Fibroblast of skin of abdomen (primary cell): ENCODE data around the gene PUM1.
"Not testable (repeated sequence)": the region's sequence is repeated elsewhere in the genome, so short reads cannot be mapped to it uniquely, and the experiment has no call there.

Source experiments
- DNase-seq: peaks from one replicate; pipeline ENCODE4 v3.0.0-alpha.2; 2013

PUM1 gene

GRCh38 chr1:30995990-30996612 lies 69.4 kb downstream of the PUM1 start:
- no peak for DNase-seq

DNA sequence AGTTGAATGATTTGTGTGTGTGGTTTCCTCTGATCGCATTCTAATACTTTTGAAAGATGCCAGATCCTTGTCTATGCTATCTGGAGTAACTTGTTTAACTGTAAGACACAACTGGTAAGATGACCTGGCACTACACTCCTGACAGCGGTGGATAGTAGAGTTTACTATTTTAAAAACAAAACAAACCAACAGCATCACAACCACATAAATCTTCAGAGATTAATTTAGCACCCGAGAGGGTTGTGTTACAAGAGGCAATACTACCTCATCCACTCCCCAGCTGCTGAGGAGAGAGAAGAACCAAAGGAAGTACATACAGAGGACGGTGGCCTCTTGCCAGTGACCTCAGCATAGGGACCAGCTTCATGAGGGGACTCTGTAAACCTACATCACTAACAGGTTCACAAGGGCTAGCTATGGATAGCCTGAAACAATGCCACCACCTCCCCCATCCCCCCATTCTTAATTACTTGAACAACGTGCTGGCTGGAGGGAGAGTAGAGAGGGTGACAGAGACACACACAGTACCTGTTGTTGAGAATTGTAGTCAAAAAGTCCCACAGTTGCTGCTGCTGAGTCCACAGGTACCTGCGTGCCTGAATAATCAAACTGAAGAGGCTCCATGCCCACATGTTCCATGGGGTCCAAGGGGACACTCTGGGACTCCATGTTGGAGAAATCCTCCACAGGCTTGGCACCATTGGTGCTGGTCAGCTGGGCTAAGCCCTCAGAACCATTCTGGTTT lies 73.5 kb downstream of the PUM1 start:
- DNase-seq = no peak

GRCh38 chr1:30990591-30990990 lies 74.9 kb downstream of the PUM1 start:
- peak; percentile 47 for DNase-seq

DNA sequence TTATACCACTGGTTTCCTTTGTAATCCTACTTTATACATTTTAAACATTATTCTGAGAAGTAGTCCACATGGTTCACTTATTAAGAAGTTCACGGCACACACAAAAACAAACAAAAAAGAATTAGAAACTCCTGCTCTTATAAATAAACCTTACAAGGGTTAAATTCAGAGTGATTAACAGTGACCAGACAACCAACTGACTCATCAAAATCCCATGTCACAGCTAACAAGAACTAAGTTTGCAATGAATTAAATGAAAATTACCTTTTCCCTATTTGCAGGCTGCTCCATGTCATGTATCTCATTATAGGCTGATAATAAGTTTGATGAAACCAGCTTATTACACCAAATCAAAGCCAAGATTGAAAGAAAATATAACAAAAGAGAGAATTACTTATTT lies 77.5 kb downstream of the PUM1 start:
- no peak for DNase-seq

GRCh38 chr1:30986755-30987154 lies 78.8 kb downstream of the PUM1 start:
- DNase-seq = peak; percentile 47

DNA sequence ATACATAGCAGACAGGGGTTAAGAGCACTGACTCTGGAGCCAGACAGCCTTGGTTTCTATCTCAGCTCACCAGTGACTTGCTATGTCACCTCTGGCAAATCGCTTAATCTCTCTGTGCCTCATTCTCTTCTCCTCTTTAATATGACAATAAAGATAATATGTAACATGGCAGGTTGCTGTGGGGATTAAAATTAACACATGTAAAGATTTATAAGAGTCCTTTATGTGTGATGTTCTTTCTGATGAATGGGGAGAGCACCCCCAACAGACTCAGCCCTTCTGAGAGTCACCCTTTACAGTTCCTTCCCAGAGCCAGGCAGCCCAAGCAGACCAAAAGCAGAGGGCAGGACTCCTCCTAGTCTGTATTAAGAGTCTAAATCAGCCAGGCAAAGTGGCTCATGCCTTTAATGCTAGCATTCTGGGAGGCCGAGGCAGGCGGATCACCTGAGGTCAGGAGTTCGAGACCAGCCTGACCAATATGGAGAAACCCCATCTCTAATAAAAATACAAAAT lies 80.5 kb downstream of the PUM1 start:
- no peak for DNase-seq

DNA sequence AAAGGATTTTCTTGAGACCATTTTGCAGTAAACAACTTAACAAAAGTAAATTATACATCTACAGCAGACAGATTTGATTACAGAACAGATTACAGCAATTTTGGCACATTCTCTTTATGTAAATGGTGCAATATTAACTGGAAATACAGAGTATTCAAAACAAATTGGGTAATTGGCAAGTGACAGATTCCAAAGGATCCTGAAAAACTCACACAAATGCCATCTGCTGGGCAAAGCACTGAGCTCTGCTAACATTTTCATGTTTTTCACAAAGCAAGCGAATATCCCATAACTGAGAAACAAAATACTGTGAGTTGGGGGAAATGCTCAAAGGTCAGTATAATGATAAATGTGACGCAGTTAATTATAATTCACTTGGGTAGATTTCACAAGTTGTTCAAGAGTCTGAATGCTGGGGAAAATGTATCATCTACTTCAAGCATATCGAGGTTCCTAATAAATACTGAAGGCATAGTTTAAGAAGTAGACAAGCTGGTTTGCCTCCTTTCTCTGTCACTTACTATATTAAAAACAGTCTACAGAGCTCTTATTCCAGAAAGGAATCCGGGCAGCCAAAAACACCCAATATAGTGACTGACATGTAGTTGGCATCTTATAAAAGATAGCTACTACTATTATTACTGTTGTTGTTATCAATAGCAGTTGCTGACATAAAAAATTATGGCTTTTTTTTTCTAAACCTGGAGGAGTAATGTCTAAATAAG lies 81.2 kb downstream of the PUM1 start:
- DNase-seq = no peak

DNA sequence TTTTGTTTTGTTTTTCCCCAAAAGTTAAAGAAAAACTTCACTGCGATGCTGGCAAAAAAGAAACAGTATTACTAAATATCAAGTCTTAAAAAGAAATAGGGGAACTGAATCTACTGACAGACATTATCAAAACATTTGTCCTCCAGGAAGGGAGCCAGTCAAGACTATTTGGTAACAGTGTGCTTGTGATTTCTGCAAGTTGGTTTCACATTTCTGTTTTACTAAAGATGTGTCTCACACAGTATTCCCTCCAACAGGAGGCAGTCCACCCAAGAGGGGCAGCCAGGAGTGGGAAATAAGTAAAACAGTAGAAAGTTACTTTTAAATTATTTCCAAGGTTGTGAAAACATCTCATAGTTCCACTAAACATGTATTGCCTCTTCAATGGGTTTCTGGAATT lies 82.6 kb downstream of the PUM1 start:
- no peak for DNase-seq

DNA sequence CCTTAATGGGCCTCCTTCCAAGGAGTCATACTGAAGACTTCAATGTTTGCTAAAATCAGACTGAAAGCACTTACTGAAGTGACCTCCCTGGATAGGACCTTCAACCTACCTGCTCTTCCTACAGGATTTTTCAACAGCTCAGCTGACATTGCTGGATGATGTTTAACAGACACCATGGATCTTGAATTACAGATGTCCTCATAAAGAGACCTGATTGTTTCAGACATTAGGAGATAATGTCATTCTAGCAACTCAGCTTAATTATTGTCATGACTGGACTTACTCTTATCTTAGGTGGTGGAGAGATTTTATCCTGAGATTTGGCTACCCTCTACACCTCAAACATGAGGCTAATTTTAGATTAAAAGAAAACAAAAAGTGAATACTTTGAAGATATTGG lies 83.1 kb downstream of the PUM1 start:
- DNase-seq = no peak

- DNase-seq = no peak
Measured at GRCh38 chr1:30981172-30981571, 84.3 kb downstream of the PUM1 start.

GRCh38 chr1:30977511-30977910 lies 88.0 kb downstream of the PUM1 start:
- no peak for DNase-seq

GRCh38 chr1:30977105-30977504 lies 88.4 kb downstream of the PUM1 start:
- DNase-seq = peak; percentile 38

DNA sequence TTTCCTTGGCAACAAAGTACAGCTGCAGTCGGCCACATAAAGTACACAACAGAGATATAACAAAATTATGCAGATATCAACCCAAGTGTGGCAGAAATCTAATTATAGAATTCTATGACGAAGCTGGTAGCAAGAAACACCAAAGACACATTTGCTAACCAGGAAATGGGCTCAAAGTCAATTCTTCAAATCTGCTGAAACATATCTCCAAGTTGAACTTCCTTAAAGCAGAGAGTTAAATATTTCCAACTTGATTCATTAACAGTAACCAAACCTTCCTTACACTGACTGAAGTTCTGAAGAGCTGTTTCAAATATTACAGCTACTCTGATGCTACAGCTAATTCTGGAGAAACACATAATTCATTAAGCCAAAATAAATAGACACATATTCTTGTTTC lies 89.4 kb downstream of the PUM1 start:
- DNase-seq = peak; percentile 66

- DNase-seq = no peak
Measured at GRCh38 chr1:30975217-30975616, 90.3 kb downstream of the PUM1 start.

DNA sequence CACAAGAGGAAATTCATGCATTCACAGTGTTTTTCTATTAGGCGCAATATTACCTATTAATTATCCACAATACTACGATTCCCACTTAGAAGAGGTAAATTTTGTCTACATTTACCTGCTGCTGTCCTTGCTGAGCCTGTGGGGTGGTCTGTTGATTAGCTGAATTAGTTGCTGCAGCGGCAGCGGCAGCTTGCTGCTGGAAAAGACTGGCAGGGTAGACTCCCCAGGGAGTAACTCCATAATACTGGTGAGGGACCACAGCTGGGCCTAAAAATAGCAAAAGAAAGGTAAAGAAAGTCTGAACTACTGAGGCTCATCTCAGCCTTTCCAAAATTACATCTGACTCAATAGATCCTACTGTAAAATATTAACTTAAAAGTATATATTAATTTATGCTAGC lies 91.0 kb downstream of the PUM1 start:
- no peak for DNase-seq

DNA sequence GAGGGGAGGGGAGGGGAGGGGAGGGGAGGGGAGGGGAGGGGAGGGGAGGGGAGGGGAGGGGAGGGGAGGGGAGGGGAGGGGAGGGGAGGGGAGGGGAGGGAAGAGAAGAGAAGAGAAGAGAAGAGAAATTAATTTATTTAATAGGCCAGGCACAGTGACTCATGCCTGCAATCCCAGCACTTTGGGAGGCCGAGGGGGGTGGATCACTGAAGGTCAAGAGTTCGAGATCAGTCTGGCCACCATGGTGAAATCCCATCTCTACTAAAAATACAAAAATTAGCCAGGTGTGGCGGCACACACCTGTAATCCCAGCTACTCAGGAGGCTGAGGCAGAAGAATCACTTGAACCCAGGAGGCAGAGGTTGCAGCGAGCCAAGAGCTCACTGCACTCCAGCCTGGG lies 93.2 kb downstream of the PUM1 start:
- not testable (repeated sequence) for DNase-seq

DNA sequence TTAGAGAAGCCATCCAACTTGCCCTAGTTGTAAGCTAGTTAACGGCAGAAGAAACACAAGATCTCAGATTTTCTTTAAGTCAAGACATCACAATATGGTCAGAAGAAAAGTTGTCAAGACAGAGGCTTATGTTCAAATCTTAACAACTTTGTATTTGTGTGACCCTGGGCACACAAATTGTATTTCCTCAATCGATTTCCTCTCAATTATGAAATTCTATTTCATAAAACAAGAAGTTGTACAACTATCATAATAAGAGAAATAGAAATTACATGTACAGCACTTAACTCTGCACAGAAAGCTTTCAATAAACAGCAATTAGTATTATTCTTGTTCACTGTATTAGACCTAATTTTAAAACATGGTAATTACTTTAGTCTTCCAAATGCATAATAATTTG lies 94.0 kb downstream of the PUM1 start:
- DNase-seq = no peak

GRCh38 chr1:30969903-30970302 lies 95.6 kb downstream of the PUM1 start:
- no peak for DNase-seq

DNA sequence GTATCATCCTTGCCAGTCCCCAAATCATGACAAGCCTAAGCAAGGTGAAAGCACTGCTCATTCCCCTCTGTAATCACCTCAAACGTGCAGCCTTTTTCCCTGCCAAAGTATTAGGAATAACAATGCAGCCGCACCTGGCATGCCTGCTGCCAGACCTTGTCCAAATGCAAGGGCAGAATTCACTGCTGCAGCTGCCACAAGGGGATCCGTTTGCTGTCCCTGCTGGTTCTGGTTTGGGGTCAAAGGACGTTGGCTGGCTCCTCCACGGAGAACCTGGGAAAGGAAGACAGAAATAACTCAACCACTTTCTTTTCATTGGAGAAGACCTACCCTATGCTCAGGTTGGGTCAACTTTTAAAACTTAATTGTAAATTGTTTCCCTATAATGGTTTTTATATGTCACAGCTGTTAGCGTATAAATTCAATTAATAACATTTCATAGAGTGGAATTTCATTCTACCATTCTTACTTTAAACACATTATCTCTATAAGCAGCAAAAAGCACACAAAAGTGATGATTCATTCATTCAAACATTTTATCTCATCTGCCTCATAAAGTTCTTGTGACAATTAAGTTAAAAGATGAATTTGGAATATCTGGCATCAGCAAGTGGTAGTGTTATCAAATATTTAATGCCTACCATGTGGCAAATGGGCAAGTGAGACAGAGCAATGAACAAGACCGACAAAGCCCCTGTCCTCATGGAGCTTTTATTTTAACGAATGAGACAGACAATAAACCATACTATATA lies 97.1 kb downstream of the PUM1 start:
- DNase-seq = no peak

GRCh38 chr1:30966690-30967369 lies 98.7 kb downstream of the PUM1 start:
- DNase-seq = peak; percentile 60

GRCh38 chr1:30965924-30966599 lies 99.5 kb downstream of the PUM1 start:
- DNase-seq = no peak

DNA sequence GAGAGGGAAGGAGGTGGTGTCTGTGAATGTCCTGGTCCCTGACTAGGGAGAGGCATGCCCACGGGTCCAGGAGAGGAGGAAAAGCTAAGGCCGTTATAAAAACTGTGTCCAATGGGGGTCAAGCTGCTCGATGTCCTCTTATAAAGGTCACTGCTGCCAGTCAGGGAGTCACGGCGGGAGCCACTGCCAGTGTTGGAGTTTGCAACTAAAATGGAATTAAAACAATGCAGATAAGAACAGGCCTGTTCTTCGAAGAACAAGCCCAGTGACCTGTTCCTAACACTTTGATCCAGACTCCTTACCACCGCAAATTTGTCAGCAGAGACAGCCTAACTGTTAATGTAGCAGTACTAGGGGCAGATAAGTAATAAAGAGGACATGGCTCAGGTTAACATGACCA lies 100.8 kb downstream of the PUM1 start:
- DNase-seq = no peak
